ENCODE results near the gene TEX12.

The TEX12 gene

GRCh38 chr11:112216561-112217105 lies 49.5 kb downstream of the TEX12 start:
- Histone ChIP-seq H3K27ac (ENCODE audit: low read depth, low read length) (no peak overlapping the region), H3K36me3 (ENCODE audit: low read length) (no peaks in the 10 kb centered on the region), H4K20me1 (ENCODE audit: low read depth, low read length) (no peaks in the 10 kb centered on the region), H2AFZ (ENCODE audit: low read depth, low read length, severe bottlenecking) (no peak overlapping the region), H3K4me3 (ENCODE audit: insufficient read depth, low read length, poor library complexity, severe bottlenecking) (no peak overlapping the region), H3K9me3 (ENCODE audit: insufficient read depth, low read length) (no peaks in the 10 kb centered on the region), H3K27me3 (ENCODE audit: low read length) (no peaks in the 10 kb centered on the region), H3K4me2 (ENCODE audit: low read depth, low read length, poor library complexity, severe bottlenecking) (no peak overlapping the region), H3K9me2 (replicated peaks; ENCODE audit: insufficient read depth, low read length) (no peaks in the 10 kb centered on the region), H3F3A (ENCODE audit: insufficient read depth) (no peaks in the 10 kb centered on the region), H3K79me2 (ENCODE audit: insufficient read depth, low read length) (no peaks in the 10 kb centered on the region), H3K9ac (ENCODE audit: low read length) (no peak overlapping the region)
- TF ChIP-seq EZH2phosphoT487 (conservative IDR thresholded peaks at IDR 0.05; ENCODE audit: low read length): no peak
- TF ChIP-seq CTCF (IDR thresholded peaks at IDR 0.05; ENCODE audit: insufficient read depth, low read length, poor library complexity, severe bottlenecking): no peak

DNA sequence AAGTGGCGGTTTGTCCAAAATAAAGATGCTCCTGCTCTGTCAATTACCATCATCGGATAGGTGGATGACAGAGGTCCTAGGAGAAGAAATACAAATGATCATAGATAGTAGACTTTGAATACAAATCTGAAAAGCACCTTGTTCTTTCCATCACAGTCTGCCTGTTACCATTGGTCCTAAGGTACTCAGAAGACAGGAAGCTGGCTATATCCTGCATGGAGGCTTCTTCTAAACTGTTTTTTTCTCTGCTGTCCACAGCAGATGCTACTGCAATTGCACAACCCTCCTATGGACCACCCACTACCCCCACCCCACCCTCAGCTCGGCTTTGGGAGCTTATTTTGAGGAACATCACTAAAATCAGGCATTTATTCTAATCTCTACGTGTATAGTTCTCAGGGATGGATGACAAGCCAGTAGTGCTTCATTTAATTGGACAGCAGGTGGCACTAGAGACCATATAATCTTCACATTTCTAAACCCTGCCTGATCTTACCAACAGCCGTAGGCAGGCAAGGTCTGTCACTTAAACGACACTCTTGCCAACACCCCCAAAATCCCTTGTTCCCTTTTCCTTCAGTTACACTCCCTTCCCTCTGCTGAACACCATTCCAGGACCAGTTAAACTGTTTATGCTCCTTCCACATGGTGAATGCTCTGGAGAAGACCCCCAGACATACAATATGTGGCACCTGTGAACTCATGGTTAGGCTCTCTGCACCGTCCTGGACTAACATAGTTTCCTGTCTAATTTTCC lies 52.5 kb downstream of the TEX12 start:
- TF ChIP-seq EZH2phosphoT487 (conservative IDR thresholded peaks at IDR 0.05; ENCODE audit: low read length) (no peak), CTCF (IDR thresholded peaks at IDR 0.05; ENCODE audit: insufficient read depth, low read length, poor library complexity, severe bottlenecking) (peak; percentile 59)
- no peaks in the 10 kb centered on the region for H3K36me3 ChIP-seq (ENCODE audit: low read length)

GRCh38 chr11:112221274-112221835 lies 54.2 kb downstream of the TEX12 start:
- no peak for TF ChIP-seq EZH2phosphoT487 (conservative IDR thresholded peaks at IDR 0.05; ENCODE audit: low read length)
- no peak for TF ChIP-seq CTCF (IDR thresholded peaks at IDR 0.05; ENCODE audit: insufficient read depth, low read length, poor library complexity, severe bottlenecking)
- Histone ChIP-seq H3K9me3 (ENCODE audit: insufficient read depth, low read length) (no peaks in the 10 kb centered on the region), H2AFZ (ENCODE audit: low read depth, low read length, severe bottlenecking) (no peak overlapping the region), H3F3A (ENCODE audit: insufficient read depth) (no peaks in the 10 kb centered on the region), H3K4me2 (ENCODE audit: low read depth, low read length, poor library complexity, severe bottlenecking) (no peak overlapping the region), H3K9me2 (replicated peaks; ENCODE audit: insufficient read depth, low read length) (no peaks in the 10 kb centered on the region), H3K79me2 (ENCODE audit: insufficient read depth, low read length) (no peaks in the 10 kb centered on the region), H4K20me1 (ENCODE audit: low read depth, low read length) (no peaks in the 10 kb centered on the region), H3K9ac (ENCODE audit: low read length) (no peak overlapping the region), H3K4me3 (ENCODE audit: insufficient read depth, low read length, poor library complexity, severe bottlenecking) (no peak overlapping the region), H3K36me3 (ENCODE audit: low read length) (no peaks in the 10 kb centered on the region), H3K27me3 (ENCODE audit: low read length) (no peaks in the 10 kb centered on the region), H3K27ac (ENCODE audit: low read depth, low read length) (no peak overlapping the region)

More for the DNA sequence above, 52.5 kb downstream of the TEX12 start:
- Histone ChIP-seq H3K27ac (ENCODE audit: low read depth, low read length) (no peak overlapping the region), H3K27me3 (ENCODE audit: low read length) (no peaks in the 10 kb centered on the region), H3K4me3 (ENCODE audit: insufficient read depth, low read length, poor library complexity, severe bottlenecking) (no peak overlapping the region), H3K79me2 (ENCODE audit: insufficient read depth, low read length) (no peaks in the 10 kb centered on the region), H3K4me2 (ENCODE audit: low read depth, low read length, poor library complexity, severe bottlenecking) (no peak overlapping the region), H4K20me1 (ENCODE audit: low read depth, low read length) (no peaks in the 10 kb centered on the region), H3F3A (ENCODE audit: insufficient read depth) (no peaks in the 10 kb centered on the region), H3K9me3 (ENCODE audit: insufficient read depth, low read length) (no peaks in the 10 kb centered on the region), H3K9me2 (replicated peaks; ENCODE audit: insufficient read depth, low read length) (no peaks in the 10 kb centered on the region), H2AFZ (ENCODE audit: low read depth, low read length, severe bottlenecking) (peak overlapping the region; percentile 64), H3K9ac (ENCODE audit: low read length) (no peak overlapping the region)

Data from SU-DHL-6 (cell line).